ENCODE data around the gene NELL2.
"Not testable (repeated sequence)": the region's sequence is repeated elsewhere in the genome, so short reads cannot be mapped to it uniquely, and the experiment has no call there.

Gene NELL2

DNA sequence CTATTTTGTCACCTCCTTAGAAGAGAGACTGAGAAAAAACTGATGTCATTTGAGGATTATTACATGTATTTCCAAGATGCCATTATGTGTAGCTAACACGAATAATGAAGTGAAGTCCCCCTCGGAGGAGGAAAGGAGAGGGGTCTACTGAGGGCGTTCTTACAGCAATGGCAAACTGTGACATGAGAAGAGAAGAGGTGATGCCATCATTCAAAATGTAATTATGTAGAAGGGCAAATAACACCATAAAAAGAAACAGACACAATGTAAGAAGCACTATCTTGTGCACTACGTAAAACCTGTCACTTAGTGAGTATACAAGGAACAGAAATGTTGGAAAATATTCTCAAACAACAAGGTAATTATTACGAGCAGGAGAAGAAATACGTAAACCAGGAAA lies 126.5 kb downstream of the NELL2 start:
- no peak overlapping the region for H3K27ac ChIP-seq
- TF ChIP-seq, protein P1, sequence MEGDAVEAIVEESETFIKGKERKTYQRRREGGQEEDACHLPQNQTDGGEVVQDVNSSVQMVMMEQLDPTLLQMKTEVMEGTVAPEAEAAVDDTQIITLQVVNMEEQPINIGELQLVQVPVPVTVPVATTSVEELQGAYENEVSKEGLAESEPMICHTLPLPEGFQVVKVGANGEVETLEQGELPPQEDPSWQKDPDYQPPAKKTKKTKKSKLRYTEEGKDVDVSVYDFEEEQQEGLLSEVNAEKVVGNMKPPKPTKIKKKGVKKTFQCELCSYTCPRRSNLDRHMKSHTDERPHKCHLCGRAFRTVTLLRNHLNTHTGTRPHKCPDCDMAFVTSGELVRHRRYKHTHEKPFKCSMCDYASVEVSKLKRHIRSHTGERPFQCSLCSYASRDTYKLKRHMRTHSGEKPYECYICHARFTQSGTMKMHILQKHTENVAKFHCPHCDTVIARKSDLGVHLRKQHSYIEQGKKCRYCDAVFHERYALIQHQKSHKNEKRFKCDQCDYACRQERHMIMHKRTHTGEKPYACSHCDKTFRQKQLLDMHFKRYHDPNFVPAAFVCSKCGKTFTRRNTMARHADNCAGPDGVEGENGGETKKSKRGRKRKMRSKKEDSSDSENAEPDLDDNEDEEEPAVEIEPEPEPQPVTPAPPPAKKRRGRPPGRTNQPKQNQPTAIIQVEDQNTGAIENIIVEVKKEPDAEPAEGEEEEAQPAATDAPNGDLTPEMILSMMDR (conservative IDR thresholded peaks at IDR 0.05), result no peak

DNA sequence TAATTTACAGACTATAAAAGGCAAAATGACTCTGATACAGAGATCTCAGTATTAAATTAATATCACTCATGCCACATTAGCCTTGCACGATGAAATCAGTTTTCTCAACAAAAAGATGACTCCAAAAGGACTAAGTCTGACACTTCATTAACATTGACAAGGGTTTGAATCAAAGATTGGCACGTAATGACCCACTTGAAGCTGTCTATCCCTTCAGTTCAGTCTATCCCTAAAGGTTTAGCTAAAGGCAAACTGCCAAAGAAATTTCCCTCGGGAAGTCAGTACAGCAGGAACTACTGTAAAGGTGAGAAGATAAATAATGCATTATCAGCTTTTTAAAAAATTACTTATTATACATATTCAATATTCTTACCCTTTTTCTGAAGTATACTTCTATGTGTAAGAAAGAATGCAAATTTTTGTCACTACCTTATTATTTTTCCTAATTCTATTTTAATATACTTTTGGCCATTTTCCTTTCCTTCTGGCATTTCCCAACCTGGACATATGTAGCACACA lies 127.1 kb downstream of the NELL2 start:
- TF ChIP-seq, protein P1 (conservative IDR thresholded peaks at IDR 0.05), result no peak
- H3K27ac ChIP-seq, result no peak overlapping the region

DNA sequence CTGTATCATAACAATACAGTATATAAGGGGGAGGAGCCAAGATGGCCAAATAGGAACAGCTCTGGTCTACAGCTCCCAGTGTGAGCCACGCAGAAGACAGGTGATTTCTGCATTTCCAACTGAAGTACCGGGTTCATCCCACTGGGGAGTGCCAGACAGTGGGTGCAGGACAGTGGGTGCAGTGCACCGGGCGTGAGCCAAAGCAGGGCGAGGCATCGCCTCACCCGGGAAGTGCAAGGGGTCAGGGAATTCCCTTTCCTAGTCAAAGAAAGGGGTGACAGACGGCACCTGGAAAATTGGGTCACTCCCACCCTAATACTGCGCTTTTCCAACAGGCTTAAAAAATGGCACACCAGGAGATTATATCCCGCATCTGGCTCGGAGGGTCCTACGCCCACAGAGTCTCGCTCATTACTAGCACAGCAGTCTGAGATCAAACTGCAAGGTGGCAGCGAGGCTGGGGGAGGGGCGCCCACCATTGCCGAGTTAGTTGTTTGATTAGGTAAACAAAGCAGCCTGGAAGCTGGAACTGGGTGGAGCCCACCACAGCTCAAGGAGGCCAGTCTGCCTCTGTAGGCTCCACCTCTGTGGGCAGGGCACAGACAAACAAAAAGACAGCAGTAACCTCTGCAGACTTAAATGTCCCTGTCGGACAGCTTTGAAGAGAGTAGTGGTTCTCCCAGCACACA lies 134.7 kb downstream of the NELL2 start:
- H3K27ac ChIP-seq, result not testable (repeated sequence)

DNA sequence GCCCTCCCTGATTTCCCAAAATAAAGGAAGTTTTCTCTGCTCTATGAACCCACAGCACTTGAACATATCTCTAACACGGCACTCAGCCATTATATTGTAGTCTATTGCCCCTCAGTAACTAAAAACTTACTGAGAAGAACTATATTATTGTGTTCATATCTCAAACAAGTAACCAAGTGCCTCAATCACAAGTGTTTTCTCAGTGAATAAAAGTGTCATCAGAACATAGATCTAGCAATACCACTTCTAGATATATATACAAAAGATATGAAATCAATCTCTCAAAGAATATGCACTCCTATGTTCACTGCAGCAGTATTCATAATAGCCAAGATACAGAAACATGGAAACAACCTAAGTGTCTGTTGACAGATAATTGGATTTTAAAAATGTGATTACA lies 138.1 kb downstream of the NELL2 start:
- H3K27ac ChIP-seq, result no peak overlapping the region
- TF ChIP-seq, protein P1 (conservative IDR thresholded peaks at IDR 0.05), result no peak

DNA sequence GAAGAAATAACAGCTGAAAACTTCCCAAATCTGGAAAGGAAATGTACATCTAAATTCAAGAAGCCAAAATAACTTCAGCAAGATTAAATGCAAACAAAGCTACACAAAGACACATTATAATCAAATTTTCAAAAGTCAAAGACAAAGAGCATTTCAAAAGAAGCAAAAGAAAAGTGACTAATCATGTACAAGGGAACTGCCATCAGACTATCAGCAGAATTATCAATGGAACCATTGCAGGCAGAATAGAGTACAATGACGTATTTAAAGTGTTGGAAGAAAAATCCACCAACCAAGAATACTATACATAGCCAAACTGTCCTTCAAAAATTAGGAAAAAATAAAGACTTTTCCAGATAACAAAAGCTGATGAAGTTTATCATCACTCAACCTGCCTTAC lies 147.5 kb downstream of the NELL2 start:
- no peak overlapping the region for H3K27ac ChIP-seq
- TF ChIP-seq, protein P1 (conservative IDR thresholded peaks at IDR 0.05), result no peak

DNA sequence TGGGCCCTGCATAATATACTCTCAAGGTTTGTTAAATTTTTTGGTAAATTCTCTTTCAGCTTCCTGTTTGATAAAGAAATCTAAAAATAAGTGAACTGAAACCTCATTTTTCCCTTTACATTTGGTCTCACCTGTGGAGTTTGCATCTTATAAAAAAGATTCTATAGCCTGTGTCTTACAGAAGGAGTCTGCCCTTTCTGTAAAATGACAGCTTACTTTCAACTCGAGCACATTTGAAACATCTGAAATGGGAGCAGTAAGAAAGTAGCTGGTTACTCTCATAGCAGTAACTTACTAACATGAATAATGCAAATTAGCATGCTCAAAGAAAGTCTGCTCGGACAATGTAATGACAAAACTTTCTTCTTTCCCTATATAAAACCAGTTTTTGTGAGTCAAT lies 155.8 kb downstream of the NELL2 start:
- TF ChIP-seq, protein P1 (conservative IDR thresholded peaks at IDR 0.05), result no peak
- no peak overlapping the region for H3K27ac ChIP-seq

DNA sequence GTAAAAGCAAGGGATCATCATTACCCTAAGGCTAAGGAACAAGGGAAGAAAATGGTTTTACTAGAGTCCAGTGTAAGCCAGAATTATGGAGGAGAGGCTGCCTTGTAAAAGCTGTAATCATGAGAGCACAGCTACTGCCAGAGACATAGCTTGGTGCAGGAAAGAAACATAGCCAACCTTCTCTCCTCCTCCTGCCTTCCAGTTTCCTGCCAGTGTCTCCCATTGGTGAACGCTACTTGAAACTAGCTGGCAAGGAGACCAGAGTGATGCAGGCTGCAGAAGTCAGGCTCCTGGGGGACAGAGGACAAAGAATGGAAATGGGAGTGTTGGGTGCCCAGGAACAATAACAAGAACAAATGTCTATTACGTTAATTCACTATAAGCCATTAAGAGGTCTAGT lies 158.5 kb downstream of the NELL2 start:
- TF ChIP-seq, protein P1 (conservative IDR thresholded peaks at IDR 0.05), result no peak
- no peak overlapping the region for H3K27ac ChIP-seq

DNA sequence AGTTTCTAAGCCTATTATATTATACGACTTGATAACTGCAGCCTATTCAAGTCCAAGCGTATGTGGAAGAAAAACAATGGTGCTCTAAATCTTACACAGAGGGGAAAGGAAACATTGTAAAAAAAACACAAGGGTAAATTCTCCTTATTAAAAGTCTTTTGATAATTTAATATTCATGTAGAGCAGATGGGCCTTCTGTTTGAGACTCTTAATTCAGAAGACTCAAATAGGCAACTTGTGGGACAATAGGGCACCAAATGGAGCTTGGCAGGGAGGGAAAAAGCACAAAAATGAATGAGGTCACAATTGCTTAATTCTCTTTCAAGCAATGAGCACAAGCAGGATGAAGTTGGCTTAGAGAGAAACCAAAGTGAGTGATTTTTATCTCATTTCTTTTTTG lies 159.4 kb downstream of the NELL2 start:
- no peak overlapping the region for H3K27ac ChIP-seq
- TF ChIP-seq, protein P1 (conservative IDR thresholded peaks at IDR 0.05), result no peak

Data from VCaP (cell line).